Endothelial cell of umbilical vein (primary cell): Measurements from ENCODE around the gene SMARCA2.

ENCODE experiments used
- EZH2 ChIP-seq: IDR thresholded peaks from 2 replicates; pipeline ENCODE4 v1.6.1; 2012; ENCODE audit warnings: borderline replicate concordance, low read depth, mild to moderate bottlenecking, moderate library complexity, low read length, inconsistent platforms; ENCODE audit not compliant: severe bottlenecking
- GATA2 ChIP-seq: IDR thresholded peaks from 2 replicates; pipeline ENCODE4 v1.7.0; 2011; ENCODE audit warnings: low read depth, mild to moderate bottlenecking, moderate library complexity, mixed read lengths, low read length; ENCODE audit not compliant: insufficient read length, insufficient read depth
- JUN ChIP-seq: IDR thresholded peaks from 2 replicates; pipeline ENCODE4 v1.6.1; 2011; ENCODE audit warnings: borderline replicate concordance, low read depth; ENCODE audit not compliant: insufficient read length, insufficient read depth
- MYC ChIP-seq: IDR thresholded peaks from one replicate; pipeline ENCODE4 v1.6.1; 2011; ENCODE audit warnings: mild to moderate bottlenecking, low read depth, low read length
- POLR2A ChIP-seq: IDR thresholded peaks from 2 replicates; pipeline ENCODE4 v1.6.1; 2012; ENCODE audit warnings: low read depth, mild to moderate bottlenecking, control low read depth, low read length
- POLR2AphosphoS5 ChIP-seq: IDR thresholded peaks from 2 replicates; pipeline ENCODE4 v1.6.1; 2012; ENCODE audit warnings: low read depth, mild to moderate bottlenecking, control low read depth, low read length, moderate library complexity; ENCODE audit not compliant: insufficient read depth
- TF ChIP-seq, protein P1 (sequence below), 2 donors: IDR thresholded peaks; 1 replicate in 1 of 2; 2 replicates in 1 of 2; pipeline ENCODE4 v1.5.1; 2011; ENCODE audit warnings: low read length in 2 of 2, mild to moderate bottlenecking in 2 of 2, moderate library complexity in 2 of 2, control low read depth in 1 of 2, inconsistent platforms in 1 of 2, low read depth in 1 of 2; ENCODE audit not compliant: insufficient read depth in 1 of 2; ENCODE audit errors: extremely low read depth in 1 of 2
- TF ChIP-seq, protein P2 (sequence below): IDR thresholded peaks from 2 replicates; pipeline ENCODE4 v1.6.1; 2011; ENCODE audit not compliant: insufficient read depth, insufficient read length

DNA sequence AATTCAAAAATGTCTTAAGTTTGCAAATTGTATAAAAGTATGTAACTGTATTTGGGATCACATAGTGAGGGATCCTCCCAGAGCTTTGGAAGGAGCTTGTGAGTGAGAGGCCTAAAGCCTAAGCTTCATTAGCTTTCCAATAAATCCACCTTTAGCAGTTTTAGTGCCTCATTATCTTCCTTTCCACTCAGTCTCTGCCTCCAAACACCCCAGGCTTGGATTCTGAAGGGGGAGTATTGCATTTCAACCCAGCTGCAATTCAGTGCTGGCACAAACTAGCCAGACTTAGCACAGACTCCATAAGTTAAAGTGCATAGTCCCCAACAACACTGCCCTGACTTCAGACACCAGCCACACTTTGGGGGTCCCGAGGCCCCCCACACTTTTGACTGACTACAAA lies 113.5 kb downstream of the SMARCA2 start:
- TF ChIP-seq, protein P1, sequence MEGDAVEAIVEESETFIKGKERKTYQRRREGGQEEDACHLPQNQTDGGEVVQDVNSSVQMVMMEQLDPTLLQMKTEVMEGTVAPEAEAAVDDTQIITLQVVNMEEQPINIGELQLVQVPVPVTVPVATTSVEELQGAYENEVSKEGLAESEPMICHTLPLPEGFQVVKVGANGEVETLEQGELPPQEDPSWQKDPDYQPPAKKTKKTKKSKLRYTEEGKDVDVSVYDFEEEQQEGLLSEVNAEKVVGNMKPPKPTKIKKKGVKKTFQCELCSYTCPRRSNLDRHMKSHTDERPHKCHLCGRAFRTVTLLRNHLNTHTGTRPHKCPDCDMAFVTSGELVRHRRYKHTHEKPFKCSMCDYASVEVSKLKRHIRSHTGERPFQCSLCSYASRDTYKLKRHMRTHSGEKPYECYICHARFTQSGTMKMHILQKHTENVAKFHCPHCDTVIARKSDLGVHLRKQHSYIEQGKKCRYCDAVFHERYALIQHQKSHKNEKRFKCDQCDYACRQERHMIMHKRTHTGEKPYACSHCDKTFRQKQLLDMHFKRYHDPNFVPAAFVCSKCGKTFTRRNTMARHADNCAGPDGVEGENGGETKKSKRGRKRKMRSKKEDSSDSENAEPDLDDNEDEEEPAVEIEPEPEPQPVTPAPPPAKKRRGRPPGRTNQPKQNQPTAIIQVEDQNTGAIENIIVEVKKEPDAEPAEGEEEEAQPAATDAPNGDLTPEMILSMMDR (IDR thresholded peaks at IDR 0.05; ENCODE audit: extremely low read depth in 1 of 2, insufficient read depth in 1 of 2, low read depth in 1 of 2, low read length in 2 of 2): no peak
- TF ChIP-seq POLR2AphosphoS5 (no peak), POLR2A (no peak), EZH2 (no peak), MYC (no peak), JUN (no peak), GATA2 (no peak)
- TF ChIP-seq, protein P2, sequence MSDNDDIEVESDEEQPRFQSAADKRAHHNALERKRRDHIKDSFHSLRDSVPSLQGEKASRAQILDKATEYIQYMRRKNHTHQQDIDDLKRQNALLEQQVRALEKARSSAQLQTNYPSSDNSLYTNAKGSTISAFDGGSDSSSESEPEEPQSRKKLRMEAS: no peak
